HG02763 (cell line): ENCODE measurements around the gene DDR1.
"Not testable (repeated sequence)": the region's sequence is repeated elsewhere in the genome, so short reads cannot be mapped to it uniquely, and the experiment has no call there.

Source experiments
- ATAC-seq: cut with Tn5 transposase; IDR thresholded peaks from one replicate; pipeline ENCODE4 v1.9.1; 2021; ENCODE audit warnings: mild to moderate bottlenecking, moderate library complexity; ENCODE audit not compliant: unreplicated experiment

Gene DDR1

DNA sequence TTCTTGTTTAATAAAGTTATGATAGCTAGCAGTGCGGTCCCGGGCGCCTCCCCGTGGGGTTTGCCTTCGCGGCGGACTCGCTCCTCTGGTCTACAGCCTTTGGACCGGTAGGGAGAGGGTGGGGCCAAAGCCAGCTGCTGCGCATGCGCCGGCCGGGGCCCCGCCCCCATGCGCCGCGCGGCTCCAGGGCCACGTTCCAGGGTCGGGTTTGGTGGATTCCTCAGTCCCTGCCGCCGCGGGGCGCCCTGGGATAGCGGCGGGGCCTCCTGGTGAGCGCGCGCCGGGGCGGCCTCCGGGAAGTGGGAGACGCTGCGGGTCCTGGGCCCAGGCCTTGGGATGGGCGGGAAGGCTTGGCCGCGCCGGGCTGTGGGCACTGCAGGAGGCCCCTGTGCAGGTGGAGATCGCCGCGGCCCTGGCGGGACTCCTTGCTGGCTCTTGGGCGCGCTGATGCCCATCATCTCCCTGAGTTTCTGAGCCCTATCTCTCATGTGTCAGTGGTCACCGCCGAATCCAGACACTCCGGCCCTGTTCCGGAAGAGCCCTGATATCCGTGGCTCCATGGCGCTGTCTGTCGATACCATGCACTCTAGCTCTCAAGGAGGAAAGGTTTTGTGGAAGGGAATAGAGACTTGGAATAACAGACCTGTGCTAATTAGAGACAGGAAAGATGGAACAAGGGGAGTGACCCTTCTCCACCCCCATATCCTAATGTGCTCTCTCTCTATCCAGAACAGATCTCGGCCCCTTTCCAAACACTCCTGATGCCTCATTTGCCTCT is 29.9 kb downstream of the DDR1 start, which contains the start of gene VARS2:
Gene VARS2 (plus strand): TSS at position 163 of the 778 bp plus-strand sequence. CDS start 599 bp downstream, at position 762.
- peak; percentile 87 for ATAC-seq

DNA sequence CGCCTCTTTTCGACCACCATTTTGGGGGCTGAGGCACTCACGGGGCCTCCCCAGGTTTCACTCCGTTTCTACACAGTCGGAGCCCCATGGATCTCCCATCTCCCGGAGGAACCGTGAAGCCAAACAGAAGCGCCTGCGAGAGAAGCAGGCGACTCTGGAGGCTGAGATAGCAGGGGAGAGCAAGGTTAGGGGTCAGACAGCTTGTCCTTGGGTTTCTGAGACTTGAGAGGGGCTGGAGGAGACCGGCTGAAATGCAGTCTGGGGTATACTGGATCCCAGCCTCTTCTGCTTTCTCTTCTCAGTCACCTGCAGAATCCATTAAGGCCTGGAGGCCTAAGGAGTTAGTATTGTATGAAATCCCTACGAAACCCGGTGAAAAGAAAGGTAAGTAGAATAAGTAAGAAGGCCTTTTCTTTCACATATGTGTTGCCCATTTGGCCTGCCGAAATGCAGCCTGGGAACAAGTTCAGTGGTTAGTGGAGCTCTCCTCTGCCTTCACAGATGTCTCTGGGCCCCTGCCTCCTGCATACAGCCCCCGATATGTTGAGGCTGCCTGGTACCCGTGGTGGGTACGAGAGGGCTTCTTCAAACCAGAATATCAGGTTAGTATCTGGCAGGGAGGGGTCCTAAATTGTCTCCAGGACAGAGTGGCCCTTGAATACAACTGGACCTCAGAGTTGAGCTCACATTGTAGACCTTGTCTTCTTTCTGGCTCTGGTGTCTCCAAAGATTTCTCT is 30.7 kb downstream of the DDR1 start:
- ATAC-seq: no peak

DNA sequence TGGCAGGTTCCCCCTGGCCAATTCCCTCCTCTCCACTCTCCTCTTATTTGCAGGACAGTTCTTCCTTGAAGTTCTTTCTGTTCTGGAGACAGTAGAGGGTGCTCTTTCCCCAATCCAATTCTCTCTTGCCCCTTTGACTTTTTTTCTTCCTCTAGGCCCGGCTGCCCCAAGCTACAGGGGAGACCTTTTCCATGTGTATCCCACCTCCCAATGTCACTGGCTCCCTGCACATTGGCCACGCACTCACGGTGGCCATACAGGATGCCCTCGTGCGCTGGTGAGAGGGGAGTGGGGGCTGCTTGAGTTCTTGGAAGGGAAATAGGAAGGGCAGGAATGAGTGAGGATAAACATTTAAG is 31.2 kb downstream of the DDR1 start:
- ATAC-seq: no peak

- no peak for ATAC-seq
Observed at GRCh38 chr6:30917041-30917440, 32.7 kb downstream of the DDR1 start.

GRCh38 chr6:30917487-30917886 is 33.2 kb downstream of the DDR1 start:
- ATAC-seq: no peak

- ATAC-seq: no peak
Observed at GRCh38 chr6:30918670-30919069, 34.4 kb downstream of the DDR1 start.

- no peak for ATAC-seq
Observed at GRCh38 chr6:30922447-30922852, 38.1 kb downstream of the DDR1 start.

DNA sequence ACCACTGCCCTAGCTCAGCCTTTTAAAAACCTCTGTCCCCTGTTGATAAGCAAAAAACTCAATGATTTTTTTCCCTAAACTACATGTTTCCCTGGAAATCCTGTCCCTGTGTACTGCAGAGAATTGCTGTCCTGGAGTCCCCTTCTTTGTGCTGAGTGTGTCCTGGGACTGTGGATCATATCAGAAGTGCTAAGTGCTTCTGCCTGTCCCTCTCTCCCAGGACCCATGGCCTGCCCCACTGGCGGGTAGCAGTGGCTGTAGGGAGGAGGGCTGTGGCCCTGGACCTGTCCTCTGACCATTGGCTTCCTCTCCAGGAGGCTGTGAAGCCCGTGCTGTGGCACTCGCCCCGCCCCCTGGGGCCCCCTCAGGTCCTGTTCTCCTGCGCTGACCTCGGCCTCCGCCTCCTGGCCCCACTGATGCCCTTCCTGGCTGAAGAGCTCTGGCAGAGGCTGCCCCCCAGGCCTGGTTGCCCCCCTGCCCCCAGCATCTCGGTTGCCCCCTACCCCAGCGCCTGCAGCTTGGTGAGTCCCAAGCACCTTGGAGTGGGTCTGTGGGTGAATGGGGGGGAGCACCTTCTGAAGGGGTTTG is 39.8 kb downstream of the DDR1 start:
- not testable (repeated sequence) for ATAC-seq

GRCh38 chr6:30926644-30927043 is 42.3 kb downstream of the DDR1 start:
- no peak for ATAC-seq

DNA sequence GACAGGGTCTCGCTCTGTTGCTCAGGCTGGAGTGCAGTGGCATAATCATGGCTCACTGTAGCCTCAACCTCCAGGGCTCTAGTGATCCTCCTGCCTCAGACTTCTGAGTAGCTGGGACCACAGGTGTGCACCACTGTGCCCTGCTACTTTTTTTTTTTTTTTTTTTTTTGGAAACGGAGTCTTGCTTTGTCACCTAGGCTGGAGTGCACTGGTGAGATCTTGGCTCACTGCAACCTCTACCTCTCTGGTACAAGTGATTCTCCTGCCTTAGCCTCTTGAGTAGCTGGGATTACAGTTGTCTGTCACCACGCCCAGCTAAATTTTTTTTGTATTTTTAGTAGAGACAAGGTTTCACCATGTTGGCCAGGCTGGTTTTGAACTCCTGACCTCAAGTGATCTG is 42.8 kb downstream of the DDR1 start:
- ATAC-seq: not testable (repeated sequence)

DNA sequence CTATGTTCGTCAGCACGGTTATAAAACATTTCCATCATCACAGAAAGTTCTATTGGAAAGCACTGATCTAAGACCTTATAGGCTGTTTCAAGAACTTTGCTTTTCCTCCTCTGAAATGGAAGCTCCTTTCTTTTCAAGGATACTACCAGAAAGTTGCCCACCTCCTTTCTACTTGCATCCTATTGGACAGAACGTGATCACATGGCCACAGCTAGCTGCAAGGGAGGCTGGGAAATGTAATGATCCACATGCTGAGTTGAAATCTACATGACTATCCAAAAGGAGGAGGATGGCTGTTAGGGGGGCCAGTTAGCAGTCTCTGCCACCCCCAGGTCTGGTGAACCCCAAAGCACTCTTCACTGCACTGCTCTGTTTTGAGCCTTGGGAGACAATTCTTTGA is 44.4 kb downstream of the DDR1 start:
- ATAC-seq: no peak

- ATAC-seq: no peak
Observed at GRCh38 chr6:30930506-30930905, 46.2 kb downstream of the DDR1 start.

GRCh38 chr6:30931272-30931671 is 47.0 kb downstream of the DDR1 start:
- ATAC-seq: no peak

- no peak for ATAC-seq
Observed at GRCh38 chr6:30931969-30932645, 47.8 kb downstream of the DDR1 start, which contains the start of gene SFTA2. SFTA2 (minus strand) TSS chr6:30932170; CDS start chr6:30932096, 74 bp downstream.

DNA sequence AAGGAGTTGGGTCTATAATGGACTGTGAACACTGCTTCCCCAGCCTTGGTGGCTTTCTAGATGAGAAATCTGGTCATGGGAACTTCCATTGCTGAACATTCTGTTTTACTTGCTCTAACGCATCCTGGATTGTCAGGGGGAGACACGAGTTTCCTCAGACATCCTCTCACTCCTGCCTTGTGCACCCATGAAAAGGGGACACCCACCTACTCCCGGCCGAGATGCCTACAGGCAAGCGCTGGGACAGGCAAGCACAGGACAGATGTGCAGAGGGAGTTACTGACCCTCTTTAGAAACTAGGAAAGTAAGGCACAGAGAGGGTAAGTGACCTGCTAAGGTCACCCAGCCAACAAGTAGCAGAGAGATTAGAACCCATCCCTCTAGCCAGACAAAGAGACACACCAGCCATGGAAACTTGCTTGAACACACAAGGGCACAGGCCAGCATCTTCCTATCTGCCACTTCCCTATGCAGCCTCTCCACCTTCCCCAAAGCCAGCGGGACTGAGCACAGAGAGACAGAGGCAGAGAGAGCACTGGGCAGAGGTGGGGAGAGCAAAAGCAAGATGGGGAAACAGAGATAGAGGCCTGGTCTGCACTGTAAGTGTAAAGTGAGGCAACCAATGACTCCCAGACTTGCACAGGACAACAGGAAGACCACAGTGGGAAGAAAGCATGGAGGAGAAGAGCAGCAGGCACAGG is 48.5 kb downstream of the DDR1 start:
- no peak for ATAC-seq

- no peak for ATAC-seq
Observed at GRCh38 chr6:30935018-30935417, 50.7 kb downstream of the DDR1 start.

GRCh38 chr6:30937265-30937664 is 52.9 kb downstream of the DDR1 start:
- ATAC-seq: no peak

- no peak for ATAC-seq
Observed at GRCh38 chr6:30938730-30939129, 54.4 kb downstream of the DDR1 start.

DNA sequence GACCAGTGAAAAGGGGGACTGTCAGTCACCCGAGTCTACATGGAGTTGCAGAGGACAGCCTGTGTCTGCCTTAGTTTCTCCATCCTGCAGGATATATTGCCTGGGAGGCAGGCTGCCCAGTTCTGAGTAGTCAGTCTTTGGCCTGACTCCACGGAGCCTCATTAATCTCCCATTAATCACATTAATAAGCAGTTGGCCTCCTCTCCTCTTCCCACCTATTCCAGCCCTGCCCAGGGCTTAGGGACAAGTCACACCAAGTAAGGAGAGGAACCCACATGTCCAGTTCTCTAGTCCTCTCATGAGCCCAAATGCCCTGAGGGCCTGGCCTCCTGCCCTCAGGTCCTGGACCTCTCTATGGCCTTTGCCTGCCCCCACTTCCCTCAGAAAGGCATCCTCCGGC is 55.2 kb downstream of the DDR1 start:
- ATAC-seq: no peak

- no peak for ATAC-seq
Observed at GRCh38 chr6:30940361-30940986, 56.2 kb downstream of the DDR1 start, which contains the start of gene MUCL3. MUCL3 (plus strand) TSS chr6:30940973; CDS start chr6:30941000, 27 bp downstream.
